Measurements from ENCODE around the gene WWC1.

Gene WWC1

GRCh38 chr5:168342985-168343384 is 51.5 kb downstream of the WWC1 start:
- no peak for TF ChIP-seq CTCF (IDR thresholded peaks at IDR 0.05)

- no peak for TF ChIP-seq CTCF (IDR thresholded peaks at IDR 0.05)
Observed at GRCh38 chr5:168346417-168346816, 55.0 kb downstream of the WWC1 start.

- TF ChIP-seq CTCF (IDR thresholded peaks at IDR 0.05): no peak
Observed at GRCh38 chr5:168347368-168348083, 56.1 kb downstream of the WWC1 start.

GRCh38 chr5:168348084-168348414 is 56.6 kb downstream of the WWC1 start:
- TF ChIP-seq CTCF (IDR thresholded peaks at IDR 0.05): no peak

- TF ChIP-seq CTCF (IDR thresholded peaks at IDR 0.05): no peak
Observed at GRCh38 chr5:168350315-168350714, 58.9 kb downstream of the WWC1 start.

GRCh38 chr5:168353216-168353957 is 61.9 kb downstream of the WWC1 start:
- TF ChIP-seq CTCF (IDR thresholded peaks at IDR 0.05): no peak

- TF ChIP-seq CTCF (IDR thresholded peaks at IDR 0.05): no peak
Observed at GRCh38 chr5:168354397-168354796, 63.0 kb downstream of the WWC1 start.

Data from LNCAP (cell line).